Mesenchymal stem cell (in vitro differentiated cells and primary cell): Measurements from ENCODE around the gene WDR89.
"Not testable (repeated sequence)": the region's sequence is repeated elsewhere in the genome, so short reads cannot be mapped to it uniquely, and the experiment has no call there.

Source experiments
- DNase-seq: peaks from one replicate; pipeline ENCODE4 v3.0.0-alpha.2; 2013
- H2AFZ ChIP-seq: one replicate; pipeline ENCODE4 v1.6.1; 2013; ENCODE audit warnings: low read depth, mild to moderate bottlenecking, control low read depth, inconsistent platforms, low read length, moderate library complexity
- H2AK5ac ChIP-seq: 2 replicates; pipeline ENCODE4 v1.6.1; 2013; ENCODE audit warnings: low read length, moderate library complexity, mild to moderate bottlenecking, inconsistent platforms; ENCODE audit not compliant: severe bottlenecking
- H2BK120ac ChIP-seq: one replicate; pipeline ENCODE4 v1.6.1; 2013; ENCODE audit warnings: low read depth, mild to moderate bottlenecking, inconsistent platforms, low read length, moderate library complexity
- H2BK12ac ChIP-seq, 2 experiments: one replicate each; pipeline ENCODE4 v1.6.1; 2013; ENCODE audit warnings: inconsistent platforms in 2 of 2, low read length in 2 of 2, mild to moderate bottlenecking in 2 of 2, moderate library complexity in 2 of 2, control low read depth in 1 of 2
- H2BK15ac ChIP-seq: one replicate; pipeline ENCODE4 v1.6.1; 2013; ENCODE audit warnings: mild to moderate bottlenecking, low read depth, inconsistent platforms; ENCODE audit not compliant: poor library complexity, severe bottlenecking
- H2BK5ac ChIP-seq: 2 replicates; pipeline ENCODE4 v1.6.1; 2013; ENCODE audit warnings: low read depth, mild to moderate bottlenecking, low read length, control low read depth, inconsistent platforms; ENCODE audit not compliant: poor library complexity, severe bottlenecking
- H3K14ac ChIP-seq, 2 experiments: one replicate each; pipeline ENCODE4 v1.6.1; 2013; ENCODE audit warnings: inconsistent platforms in 2 of 2, low read length in 2 of 2, control low read depth in 1 of 2, mild to moderate bottlenecking in 1 of 2, moderate library complexity in 1 of 2
- H3K18ac ChIP-seq, 2 experiments: one replicate each; pipeline ENCODE4 v1.6.1; 2013; ENCODE audit warnings: inconsistent platforms in 2 of 2, low read length in 2 of 2, control low read depth in 1 of 2, low read depth in 1 of 2, mild to moderate bottlenecking in 1 of 2
- H3K23ac ChIP-seq, 2 experiments: one replicate each; pipeline ENCODE4 v1.6.1; 2013; ENCODE audit warnings: inconsistent platforms in 2 of 2, low read length in 2 of 2, mild to moderate bottlenecking in 2 of 2, moderate library complexity in 2 of 2, control low read depth in 1 of 2
- H3K27ac ChIP-seq: 2 replicates; pipeline ENCODE4 v1.5.1; 2013; ENCODE audit warnings: mild to moderate bottlenecking, moderate library complexity, low read length, control low read depth, inconsistent platforms; ENCODE audit not compliant: poor library complexity, severe bottlenecking
- H3K27me3 ChIP-seq, 2 experiments: 2 replicates each; pipeline versions ENCODE4 v1.6.1 to v1.7.0; 2013; ENCODE audit warnings: low read length in 2 of 2, mild to moderate bottlenecking in 2 of 2, moderate library complexity in 2 of 2, control low read depth in 1 of 2, inconsistent platforms in 1 of 2; ENCODE audit not compliant: control insufficient read depth in 1 of 2, insufficient read depth in 1 of 2
- H3K36me3 ChIP-seq, 2 experiments: 2 replicates each; pipeline versions ENCODE4 v1.6.1 to v1.7.0; 2013; ENCODE audit warnings: low read length in 2 of 2, control low read depth in 1 of 2, inconsistent platforms in 1 of 2, low read depth in 1 of 2, mild to moderate bottlenecking in 1 of 2; ENCODE audit not compliant: insufficient read depth in 2 of 2, control insufficient read depth in 1 of 2
- H3K4ac ChIP-seq, 2 experiments: one replicate each; pipeline ENCODE4 v1.6.1; 2013; ENCODE audit warnings: inconsistent platforms in 2 of 2, low read length in 2 of 2, mild to moderate bottlenecking in 2 of 2, moderate library complexity in 2 of 2, control low read depth in 1 of 2, low read depth in 1 of 2
- H3K4me1 ChIP-seq: 2 replicates; pipeline ENCODE4 v1.6.1; 2013; ENCODE audit warnings: low read depth, low read length, control low read depth; ENCODE audit not compliant: control insufficient read depth, insufficient read depth
- H3K4me2 ChIP-seq: 2 replicates; pipeline ENCODE4 v1.6.1; 2013; ENCODE audit warnings: low read length, mild to moderate bottlenecking, inconsistent platforms; ENCODE audit not compliant: poor library complexity, severe bottlenecking
- H3K4me3 ChIP-seq, 2 experiments: 2 replicates each; pipeline versions ENCODE4 v1.5.1 to v1.7.0; 2013; ENCODE audit warnings: low read length in 2 of 2, mild to moderate bottlenecking in 2 of 2, control low read depth in 1 of 2, low read depth in 1 of 2; ENCODE audit not compliant: insufficient read depth in 1 of 2
- H3K79me1 ChIP-seq: replicated peaks from 2 replicates; pipeline ENCODE4 v1.6.1; 2013; ENCODE audit warnings: mild to moderate bottlenecking, control low read depth, low read length, inconsistent platforms; ENCODE audit not compliant: poor library complexity, severe bottlenecking
- H3K9ac ChIP-seq: 2 replicates; pipeline ENCODE4 v1.7.0; 2013; ENCODE audit warnings: mild to moderate bottlenecking, low read length, moderate library complexity
- H3K9me3 ChIP-seq: 2 replicates; pipeline ENCODE4 v1.7.0; 2013; ENCODE audit warnings: mild to moderate bottlenecking, low read length; ENCODE audit not compliant: control insufficient read depth
- H4K8ac ChIP-seq: one replicate; pipeline ENCODE4 v1.6.1; 2013; ENCODE audit warnings: inconsistent platforms, mild to moderate bottlenecking, low read length, moderate library complexity
- H4K91ac ChIP-seq: one replicate; pipeline ENCODE4 v1.6.1; 2013; ENCODE audit warnings: mild to moderate bottlenecking, low read length, inconsistent platforms
- WGBS: methylation state at CpG from one replicate; pipeline ENCODE4 v1.1.7; 2013; ENCODE audit warnings: mixed read lengths; 5-methylcytosine and 5-hydroxymethylcytosine counted together

WDR89 gene

DNA sequence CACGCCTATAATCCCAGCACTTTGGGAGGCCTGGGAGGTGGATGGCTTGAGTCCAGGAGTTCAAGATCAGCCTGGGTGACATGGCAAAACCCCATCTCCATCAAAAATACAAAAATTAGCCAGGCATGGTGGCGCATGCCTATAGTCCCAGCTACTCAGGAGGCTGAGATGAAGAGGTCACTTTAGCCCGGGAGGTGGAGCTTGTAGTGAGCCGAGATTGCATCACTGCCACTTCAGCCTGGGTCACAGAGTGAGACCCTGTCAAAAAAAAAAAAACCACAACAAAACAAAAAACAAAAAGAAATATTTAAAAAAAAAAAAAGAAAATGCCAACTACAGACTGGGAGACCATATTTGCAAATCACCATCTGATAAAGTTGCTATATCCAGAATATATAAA is 17.5 kb downstream of the WDR89 start:
- no peak for DNase-seq
- Histone ChIP-seq H3K4me3 (no peak overlapping the region), H2AFZ (no peak overlapping the region), H3K27me3 (no peaks in the 10 kb centered on the region), H3K4ac (no peak overlapping the region), H3K4me1 (no peaks in the 10 kb centered on the region), H3K23ac (no peak overlapping the region), H3K9ac (no peak overlapping the region), H2BK5ac (no peak overlapping the region), H3K79me1 (peaks cover 15% of the 10 kb centered on the region), H3K14ac (no peak overlapping the region), H3K27ac (no peak overlapping the region), H2BK12ac (no peak overlapping the region), H4K8ac (no peak overlapping the region), H3K18ac (no peak overlapping the region), H2AK5ac (no peak overlapping the region), H4K91ac (no peak overlapping the region), H2BK120ac (no peak overlapping the region), H2BK15ac (no peak overlapping the region), H3K9me3 (no peaks in the 10 kb centered on the region), H3K36me3 (peaks cover 0 to 3% of the 10 kb centered on the region in 2 experiments), H3K4me2 (no peak overlapping the region)
- 100% methylated on average over 4 of the region's 4 CpGs for WGBS

GRCh38 chr14:63621975-63622374 is 19.7 kb downstream of the WDR89 start:
- not testable (repeated sequence) for H3K27me3 ChIP-seq, H2AK5ac ChIP-seq, H3K18ac ChIP-seq, H2BK5ac ChIP-seq, H2BK12ac ChIP-seq, H2BK15ac ChIP-seq, H4K8ac ChIP-seq, H3K14ac ChIP-seq, H2BK120ac ChIP-seq, H3K9me3 ChIP-seq, H2AFZ ChIP-seq, H3K27ac ChIP-seq, H4K91ac ChIP-seq, H3K4ac ChIP-seq, H3K4me1 ChIP-seq, DNase-seq, H3K9ac ChIP-seq, H3K4me3 ChIP-seq, H3K23ac ChIP-seq, H3K36me3 ChIP-seq, H3K4me2 ChIP-seq
- peaks cover 23% of the 10 kb centered on the region for H3K79me1 ChIP-seq
- WGBS, result 95% methylated on average over 7 of the region's 7 CpGs

DNA sequence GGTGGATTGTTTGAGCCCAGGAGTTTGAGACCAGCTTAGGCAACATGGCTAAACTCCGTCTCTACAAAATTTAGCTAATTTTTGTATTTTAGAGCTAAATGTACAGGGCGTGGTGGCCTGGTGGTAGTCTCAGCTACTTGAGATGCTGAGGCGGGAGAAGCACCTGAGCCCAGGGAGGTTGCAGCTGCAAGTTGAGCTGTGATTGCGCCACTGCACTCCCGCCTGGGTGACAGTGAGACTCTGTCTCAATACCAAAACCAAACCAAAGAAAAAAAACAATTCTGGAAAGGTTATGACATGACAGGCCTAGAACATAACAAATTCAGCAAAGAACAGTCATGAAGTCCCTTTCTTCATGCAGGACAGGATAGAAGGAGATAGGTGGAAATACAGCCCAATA is 25.7 kb downstream of the WDR89 start:
- H3K27ac ChIP-seq, result no peak overlapping the region
- H3K27me3 ChIP-seq, result no peaks in the 10 kb centered on the region
- no peak overlapping the region for H3K9ac ChIP-seq
- no peaks in the 10 kb centered on the region for H3K9me3 ChIP-seq
- peak; percentile 23 for DNase-seq
- no peak overlapping the region for H3K4me3 ChIP-seq
- H3K23ac ChIP-seq, result no peak overlapping the region
- no peak overlapping the region for H2AK5ac ChIP-seq
- H2BK120ac ChIP-seq, result no peak overlapping the region
- H4K8ac ChIP-seq, result no peak overlapping the region
- no peak overlapping the region for H4K91ac ChIP-seq
- no peak overlapping the region for H2BK12ac ChIP-seq
- H3K14ac ChIP-seq, result no peak overlapping the region
- 100% methylated on average over 3 of the region's 5 CpGs for WGBS
- H3K4me2 ChIP-seq, result no peak overlapping the region
- no peak overlapping the region for H3K4ac ChIP-seq
- H3K79me1 ChIP-seq, result peaks cover 31% of the 10 kb centered on the region
- no peak overlapping the region for H2BK15ac ChIP-seq
- no peak overlapping the region for H2BK5ac ChIP-seq
- H3K4me1 ChIP-seq, result peaks cover 2% of the 10 kb centered on the region
- H2AFZ ChIP-seq, result no peak overlapping the region
- H3K18ac ChIP-seq, result no peak overlapping the region
- peaks cover 5 to 7% of the 10 kb centered on the region in 2 experiments for H3K36me3 ChIP-seq

DNA sequence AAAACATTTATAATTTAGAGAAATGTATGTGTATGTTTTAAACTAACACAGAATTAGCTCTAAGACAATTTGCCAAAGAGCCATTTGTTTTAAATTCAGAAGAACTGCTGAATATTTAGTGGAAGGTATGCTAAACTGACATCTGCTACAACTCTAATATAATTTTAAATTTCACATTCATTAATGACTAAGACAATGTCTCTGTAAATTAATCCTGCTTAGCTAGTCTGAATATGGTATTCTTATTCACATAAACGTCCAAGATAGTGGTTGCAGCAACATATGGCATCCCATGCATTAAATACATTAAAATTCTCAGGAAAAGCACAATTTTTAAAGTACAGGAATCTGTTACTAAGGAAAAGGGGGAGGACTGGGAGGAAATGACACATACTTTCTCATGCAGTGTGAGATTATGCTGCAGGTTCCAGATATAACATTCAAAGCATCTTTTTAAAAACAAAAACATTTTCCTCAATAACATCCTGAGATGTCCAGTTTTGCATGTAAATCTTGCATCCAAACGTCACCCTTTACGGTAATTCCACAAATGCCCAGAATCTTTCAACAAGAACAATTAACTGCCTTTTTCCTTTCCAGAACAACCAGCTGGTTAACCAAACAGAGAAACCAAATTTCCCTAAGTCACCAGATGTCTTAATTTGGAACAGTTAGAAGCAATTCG is 26.9 kb downstream of the WDR89 start:
- no peak overlapping the region for H3K18ac ChIP-seq
- H3K79me1 ChIP-seq, result peaks cover 31% of the 10 kb centered on the region
- H3K27ac ChIP-seq, result no peak overlapping the region
- no peaks in the 10 kb centered on the region for H3K9me3 ChIP-seq
- DNase-seq, result peak; percentile 35
- H4K91ac ChIP-seq, result no peak overlapping the region
- H3K4ac ChIP-seq, result no peak overlapping the region
- no peak overlapping the region for H2AK5ac ChIP-seq
- H3K27me3 ChIP-seq, result no peaks in the 10 kb centered on the region
- H2AFZ ChIP-seq, result no peak overlapping the region
- no peak overlapping the region for H4K8ac ChIP-seq
- WGBS, result 8% methylated on average over 2 of the region's 4 CpGs
- H3K4me1 ChIP-seq, result peaks cover 2% of the 10 kb centered on the region
- no peak overlapping the region for H2BK120ac ChIP-seq
- H3K36me3 ChIP-seq, result peaks cover 5 to 9% of the 10 kb centered on the region in 2 experiments
- no peak overlapping the region for H3K23ac ChIP-seq
- no peak overlapping the region for H3K4me3 ChIP-seq
- H3K4me2 ChIP-seq, result no peak overlapping the region
- H2BK15ac ChIP-seq, result no peak overlapping the region
- no peak overlapping the region for H2BK12ac ChIP-seq
- peak overlapping the region; percentile 55 for H3K9ac ChIP-seq
- H2BK5ac ChIP-seq, result no peak overlapping the region
- no peak overlapping the region for H3K14ac ChIP-seq
